Nephron progenitor cell (in vitro differentiated cells): ENCODE measurements around the gene TMX3.

Experiments used
- DNase-seq: peaks from one replicate; pipeline ENCODE4 v3.0.0; 2021
- H3K27ac Mint-ChIP-seq: 2 replicates; pipeline ENCODE4 v1.8.0; 2021; ENCODE audit warnings: mild to moderate bottlenecking, moderate library complexity, mixed read lengths
- H3K27me3 Mint-ChIP-seq: 2 replicates; pipeline ENCODE4 v1.8.0; 2021; ENCODE audit warnings: mild to moderate bottlenecking, low read depth, mixed read lengths; ENCODE audit not compliant: poor library complexity
- H3K36me3 Mint-ChIP-seq: 2 replicates; pipeline ENCODE4 v1.8.0; 2021; ENCODE audit warnings: low read depth, mixed read lengths
- H3K4me1 Mint-ChIP-seq: 2 replicates; pipeline ENCODE4 v1.8.0; 2021; ENCODE audit warnings: mixed read lengths
- H3K4me3 Mint-ChIP-seq: 2 replicates; pipeline ENCODE4 v1.8.0; 2021; ENCODE audit warnings: mild to moderate bottlenecking, moderate library complexity, mixed read lengths
- H3K9me3 Mint-ChIP-seq: 2 replicates; pipeline ENCODE4 v1.8.0; 2021; ENCODE audit warnings: mild to moderate bottlenecking, moderate library complexity, mixed read lengths
- TF ChIP-seq, protein P1 (sequence below): fragments of 200-600 bp; sonication (generic); IDR thresholded peaks from 2 replicates; pipeline ENCODE4 v1.5.0; 2021; ENCODE audit warnings: antibody characterized with exemption

Gene TMX3, protein sequence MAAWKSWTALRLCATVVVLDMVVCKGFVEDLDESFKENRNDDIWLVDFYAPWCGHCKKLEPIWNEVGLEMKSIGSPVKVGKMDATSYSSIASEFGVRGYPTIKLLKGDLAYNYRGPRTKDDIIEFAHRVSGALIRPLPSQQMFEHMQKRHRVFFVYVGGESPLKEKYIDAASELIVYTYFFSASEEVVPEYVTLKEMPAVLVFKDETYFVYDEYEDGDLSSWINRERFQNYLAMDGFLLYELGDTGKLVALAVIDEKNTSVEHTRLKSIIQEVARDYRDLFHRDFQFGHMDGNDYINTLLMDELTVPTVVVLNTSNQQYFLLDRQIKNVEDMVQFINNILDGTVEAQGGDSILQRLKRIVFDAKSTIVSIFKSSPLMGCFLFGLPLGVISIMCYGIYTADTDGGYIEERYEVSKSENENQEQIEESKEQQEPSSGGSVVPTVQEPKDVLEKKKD

DNA sequence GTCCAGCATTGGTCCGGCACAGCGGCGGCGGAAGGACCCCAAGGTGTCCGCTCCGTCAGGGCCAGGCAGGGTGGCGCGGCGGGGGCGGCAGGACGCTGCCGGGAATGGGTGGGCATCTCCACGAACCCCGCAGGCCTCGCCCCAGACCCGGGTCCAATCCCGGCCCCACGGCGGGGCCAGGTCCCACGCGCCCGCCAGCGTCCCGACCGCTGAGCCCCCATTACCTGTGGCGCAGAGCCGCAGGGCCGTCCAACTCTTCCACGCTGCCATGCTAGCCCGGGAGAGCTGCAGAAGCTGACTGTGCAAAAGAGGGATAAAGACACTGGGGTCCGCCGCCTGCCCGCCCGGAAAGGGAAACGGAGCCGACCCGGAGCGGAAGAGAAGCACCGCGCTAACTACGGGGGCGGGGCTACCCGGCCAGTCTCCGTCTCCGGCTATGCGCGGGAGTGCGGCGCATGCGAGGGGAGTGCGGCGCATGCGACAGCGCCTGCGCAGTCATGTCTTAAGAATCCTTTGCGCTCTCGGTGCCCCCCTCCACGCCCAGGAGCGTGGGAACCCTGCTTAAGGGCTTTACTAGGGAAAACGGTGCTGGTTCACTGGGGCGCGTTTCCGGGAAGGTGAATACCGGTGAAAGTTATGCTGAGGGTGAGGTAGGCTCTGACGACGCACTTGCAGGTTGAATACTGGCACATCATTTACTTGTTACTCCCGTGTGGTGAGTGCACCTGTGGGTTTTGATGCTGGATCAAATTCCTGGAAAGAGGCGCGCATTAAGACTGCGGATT is at the start of gene TMX3:
Gene TMX3, minus strand, starts transcription at position 397 of the 785 bp plus-strand sequence. Its CDS starts 127 bp downstream, at position 270.
- peak within 1 kb of the TSS; percentile 93 for H3K27ac Mint-ChIP-seq
- H3K4me1 Mint-ChIP-seq, result peaks cover 33% of the 10 kb centered on the region
- no peaks in the 10 kb centered on the region for H3K27me3 Mint-ChIP-seq
- H3K4me3 Mint-ChIP-seq, result peak within 1 kb of the TSS; percentile 95
- no peaks in the 10 kb centered on the region for H3K9me3 Mint-ChIP-seq
- peaks cover 23% of the 10 kb centered on the region for H3K36me3 Mint-ChIP-seq
- DNase-seq, result peak; percentile 94
- TF ChIP-seq, protein P1, sequence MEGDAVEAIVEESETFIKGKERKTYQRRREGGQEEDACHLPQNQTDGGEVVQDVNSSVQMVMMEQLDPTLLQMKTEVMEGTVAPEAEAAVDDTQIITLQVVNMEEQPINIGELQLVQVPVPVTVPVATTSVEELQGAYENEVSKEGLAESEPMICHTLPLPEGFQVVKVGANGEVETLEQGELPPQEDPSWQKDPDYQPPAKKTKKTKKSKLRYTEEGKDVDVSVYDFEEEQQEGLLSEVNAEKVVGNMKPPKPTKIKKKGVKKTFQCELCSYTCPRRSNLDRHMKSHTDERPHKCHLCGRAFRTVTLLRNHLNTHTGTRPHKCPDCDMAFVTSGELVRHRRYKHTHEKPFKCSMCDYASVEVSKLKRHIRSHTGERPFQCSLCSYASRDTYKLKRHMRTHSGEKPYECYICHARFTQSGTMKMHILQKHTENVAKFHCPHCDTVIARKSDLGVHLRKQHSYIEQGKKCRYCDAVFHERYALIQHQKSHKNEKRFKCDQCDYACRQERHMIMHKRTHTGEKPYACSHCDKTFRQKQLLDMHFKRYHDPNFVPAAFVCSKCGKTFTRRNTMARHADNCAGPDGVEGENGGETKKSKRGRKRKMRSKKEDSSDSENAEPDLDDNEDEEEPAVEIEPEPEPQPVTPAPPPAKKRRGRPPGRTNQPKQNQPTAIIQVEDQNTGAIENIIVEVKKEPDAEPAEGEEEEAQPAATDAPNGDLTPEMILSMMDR, result no peak

DNA sequence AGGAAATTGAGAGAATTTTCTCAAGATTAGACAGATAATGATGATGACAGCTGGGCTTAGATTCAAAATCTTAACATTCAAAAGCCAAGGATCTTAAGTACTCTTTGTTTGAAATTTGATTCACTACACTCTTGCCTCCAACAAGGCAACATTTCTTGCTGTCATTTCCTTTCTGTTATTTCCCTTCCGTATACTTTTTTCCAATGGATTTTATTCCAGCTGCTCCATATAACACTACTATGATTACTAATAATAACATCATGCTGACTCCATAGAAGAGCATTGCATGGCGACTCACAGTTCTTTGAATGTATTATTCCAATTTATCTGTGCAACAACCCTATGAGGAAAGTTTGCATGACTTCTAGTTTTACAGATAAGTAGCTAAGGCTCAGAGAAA is 49.1 kb upstream of the TMX3 start:
- Mint-ChIP-seq H3K4me3 (no peak overlapping the region), H3K4me1 (no peaks in the 10 kb centered on the region), H3K9me3 (peaks cover 11% of the 10 kb centered on the region), H3K36me3 (no peaks in the 10 kb centered on the region), H3K27me3 (no peaks in the 10 kb centered on the region), H3K27ac (no peak overlapping the region)
- DNase-seq, result no peak
- TF ChIP-seq, protein P1, result no peak

DNA sequence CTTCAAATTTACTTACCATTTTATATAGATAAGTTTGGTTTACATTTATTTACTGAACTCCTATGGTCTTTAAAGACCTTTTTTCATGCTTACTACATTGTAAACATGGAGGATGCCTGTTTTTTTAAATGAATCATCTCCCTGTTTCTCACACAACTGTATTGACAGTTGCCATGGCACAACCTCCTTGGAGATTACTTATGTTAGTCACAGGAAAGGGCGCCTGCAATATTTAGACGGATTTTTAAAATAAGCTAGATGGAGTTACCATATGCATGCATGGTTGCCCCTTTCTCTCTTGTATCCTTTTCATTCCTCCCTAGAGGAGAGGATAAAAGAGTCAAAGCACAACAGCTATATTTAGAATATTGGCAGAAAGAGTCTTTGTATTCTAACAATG is 48.2 kb upstream of the TMX3 start:
- no peaks in the 10 kb centered on the region for H3K4me1 Mint-ChIP-seq
- TF ChIP-seq, protein P1, result no peak
- no peak overlapping the region for H3K27ac Mint-ChIP-seq
- no peak overlapping the region for H3K4me3 Mint-ChIP-seq
- DNase-seq, result no peak
- no peaks in the 10 kb centered on the region for H3K36me3 Mint-ChIP-seq
- H3K9me3 Mint-ChIP-seq, result peaks cover 18% of the 10 kb centered on the region
- no peaks in the 10 kb centered on the region for H3K27me3 Mint-ChIP-seq

DNA sequence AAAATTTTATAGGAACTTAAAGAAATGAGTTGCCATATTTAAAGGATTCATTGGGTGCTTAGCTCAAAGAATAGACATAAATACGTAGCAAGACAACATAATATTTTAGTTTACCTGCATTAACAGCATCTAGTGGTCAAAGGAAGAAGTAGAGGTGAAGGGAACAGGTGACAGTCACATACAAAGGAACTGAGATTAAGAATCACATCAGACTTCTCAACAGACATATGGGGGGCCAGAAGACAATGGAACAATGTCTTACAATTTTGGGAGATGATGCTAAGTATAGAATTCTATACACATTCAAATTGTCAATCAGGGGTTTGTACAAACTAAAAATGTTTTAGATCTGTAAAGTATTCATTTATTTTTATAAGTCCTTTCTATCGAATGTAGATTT is 44.4 kb upstream of the TMX3 start:
- H3K9me3 Mint-ChIP-seq, result peaks cover 18% of the 10 kb centered on the region
- TF ChIP-seq, protein P1, result no peak
- H3K4me1 Mint-ChIP-seq, result no peaks in the 10 kb centered on the region
- no peak overlapping the region for H3K27ac Mint-ChIP-seq
- peaks cover 2% of the 10 kb centered on the region for H3K36me3 Mint-ChIP-seq
- DNase-seq, result no peak
- no peaks in the 10 kb centered on the region for H3K27me3 Mint-ChIP-seq
- H3K4me3 Mint-ChIP-seq, result no peak overlapping the region

DNA sequence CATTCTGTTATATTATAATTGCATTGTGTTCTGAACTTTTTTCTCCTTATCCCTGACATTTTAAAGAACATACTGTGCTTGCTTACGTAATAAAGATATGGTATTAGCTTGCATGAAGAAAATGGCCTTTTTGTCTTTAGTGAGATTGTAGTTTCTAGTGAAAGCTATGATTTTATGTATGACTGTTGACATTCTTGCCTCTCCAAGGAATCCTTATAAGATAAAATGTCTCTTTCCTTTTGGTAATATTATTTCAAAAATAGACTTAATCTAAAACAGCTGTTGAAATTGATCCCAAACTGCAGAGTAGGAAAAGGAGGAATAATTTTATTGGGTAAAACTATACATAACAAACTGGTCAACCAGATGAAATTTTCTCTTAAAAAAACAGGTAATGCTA is 42.2 kb upstream of the TMX3 start:
- Mint-ChIP-seq H3K9me3 (peaks cover 27% of the 10 kb centered on the region), H3K4me1 (no peaks in the 10 kb centered on the region), H3K4me3 (no peak overlapping the region), H3K27me3 (no peaks in the 10 kb centered on the region), H3K27ac (no peak overlapping the region), H3K36me3 (peaks cover 3% of the 10 kb centered on the region)
- DNase-seq, result no peak
- TF ChIP-seq, protein P1, result no peak
